GM21786 (cell line): ENCODE measurements around the gene DSCAML1.

Experiments
- ATAC-seq: cut with Tn5 transposase; IDR thresholded peaks from one replicate; pipeline ENCODE4 v1.9.1; 2021; ENCODE audit not compliant: unreplicated experiment

Gene DSCAML1

DNA sequence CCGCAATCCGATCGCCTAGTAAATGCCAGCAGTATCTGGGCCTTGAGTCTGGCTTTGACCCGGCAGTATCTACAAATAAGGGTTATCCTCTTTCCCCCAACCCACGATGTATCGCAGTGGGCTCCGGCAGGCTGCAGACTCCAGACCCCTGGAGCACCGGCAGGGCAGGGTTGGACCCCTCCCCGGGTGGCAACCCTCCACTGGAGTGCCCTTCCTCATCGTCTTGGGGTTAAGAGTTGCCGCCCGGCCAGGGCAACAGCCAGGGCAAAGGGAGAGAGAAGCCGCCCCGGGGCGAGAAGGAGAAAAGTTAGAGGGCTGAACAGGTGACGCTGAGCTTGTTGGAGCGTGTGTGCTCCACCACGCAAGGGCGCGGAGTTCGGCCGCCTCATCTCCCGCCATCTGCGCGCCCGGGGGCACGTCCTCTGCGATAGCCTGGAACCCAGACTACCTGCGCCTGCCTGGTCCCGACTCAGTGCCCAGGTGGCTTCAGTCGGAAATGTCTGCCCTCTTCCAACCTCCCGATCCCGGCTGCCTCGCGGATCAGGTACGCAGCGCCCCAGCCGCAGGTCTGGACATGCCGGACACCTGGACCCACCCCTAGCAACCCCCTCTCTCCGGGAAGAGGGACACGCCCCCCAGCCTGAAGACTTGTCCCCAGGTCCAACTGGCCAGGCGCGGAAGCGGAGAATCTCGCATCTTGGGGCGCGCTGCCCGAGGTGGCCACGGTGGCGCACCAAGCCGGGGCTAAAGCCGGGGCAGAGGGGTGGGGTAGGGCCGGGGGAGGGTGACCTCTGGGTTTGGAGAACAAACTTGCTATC, 1.2 kb downstream of the DSCAML1 start:
- no peak for ATAC-seq

DNA sequence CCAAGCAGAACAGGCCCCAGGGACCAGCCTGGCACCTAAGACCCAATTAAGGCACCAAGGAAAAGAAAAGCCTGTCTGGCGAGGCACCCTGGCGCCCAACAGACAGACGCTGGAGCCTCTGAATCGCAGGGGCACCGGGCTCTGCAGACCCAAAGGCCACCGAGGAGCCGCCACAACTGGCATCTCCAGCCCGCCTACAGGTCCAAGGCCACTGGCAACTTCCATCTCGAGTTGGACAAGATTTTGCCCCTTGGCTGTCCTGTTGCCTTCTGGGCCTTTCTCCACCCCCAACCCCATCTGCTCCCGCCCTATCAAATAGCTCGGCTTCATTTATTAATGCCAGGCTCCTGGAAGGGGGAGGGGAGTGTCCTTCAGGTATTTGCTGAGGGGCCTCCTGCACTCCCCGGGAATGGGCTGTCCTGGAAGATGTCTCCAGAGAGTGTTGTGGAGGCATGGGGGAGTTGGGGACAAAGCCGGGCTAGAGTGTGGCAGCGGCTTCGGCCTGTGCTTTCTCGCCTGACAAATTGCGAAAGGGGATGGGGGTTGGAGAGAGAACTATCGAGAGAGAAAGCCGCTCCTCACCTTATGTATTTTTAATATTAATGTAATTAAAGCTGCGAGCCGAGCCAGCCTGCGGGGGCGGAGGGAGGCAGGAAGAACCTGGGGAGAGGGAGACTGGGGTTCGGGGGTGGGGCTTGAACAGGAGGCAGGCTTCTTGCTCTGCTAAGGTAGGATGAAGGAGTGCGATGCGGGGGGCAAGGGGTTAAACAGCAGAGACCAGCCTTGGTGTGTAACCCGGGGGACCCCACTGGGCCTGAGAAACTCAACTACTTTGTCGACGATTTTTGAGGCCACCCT, 2.0 kb downstream of the DSCAML1 start:
- no peak for ATAC-seq

DNA sequence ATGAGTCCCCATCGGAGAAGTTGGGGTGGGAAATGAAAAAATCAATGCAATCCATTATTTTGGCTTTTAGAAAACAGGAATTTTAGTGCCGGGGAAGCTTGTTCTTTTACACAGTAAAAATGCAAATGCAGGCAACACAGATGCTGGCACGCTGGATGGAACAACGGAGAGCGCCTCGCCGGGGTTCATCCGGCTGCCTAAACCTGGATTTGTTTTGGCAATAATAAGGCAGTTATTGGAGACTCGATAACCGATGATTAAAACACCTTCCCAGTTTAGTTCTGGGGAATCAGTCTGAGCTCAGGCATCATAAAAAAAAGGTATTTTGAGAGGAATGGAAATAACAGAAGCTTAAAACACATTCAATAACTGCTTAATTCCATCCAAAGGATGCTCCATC, 2.9 kb downstream of the DSCAML1 start:
- ATAC-seq = no peak

DNA sequence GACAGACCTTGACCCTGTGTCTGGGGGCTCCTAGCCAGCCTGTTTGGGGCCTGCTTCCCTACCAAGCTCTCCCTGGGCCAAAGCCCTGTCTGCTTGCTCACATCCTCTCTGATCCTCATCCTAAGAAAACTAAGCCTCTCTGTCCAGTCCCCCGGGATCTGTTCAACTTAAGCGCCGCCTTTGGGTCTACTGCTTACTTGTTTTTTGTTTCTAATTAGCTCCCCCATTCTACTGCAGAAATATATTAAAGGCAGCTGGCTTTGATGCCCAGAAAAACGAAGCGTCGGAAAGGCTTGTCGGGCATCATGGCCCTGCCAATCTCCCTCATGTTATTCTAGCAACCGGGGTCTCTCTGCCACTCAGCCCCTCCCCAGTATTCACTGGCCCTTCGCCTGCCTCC, 3.4 kb downstream of the DSCAML1 start:
- no peak for ATAC-seq

DNA sequence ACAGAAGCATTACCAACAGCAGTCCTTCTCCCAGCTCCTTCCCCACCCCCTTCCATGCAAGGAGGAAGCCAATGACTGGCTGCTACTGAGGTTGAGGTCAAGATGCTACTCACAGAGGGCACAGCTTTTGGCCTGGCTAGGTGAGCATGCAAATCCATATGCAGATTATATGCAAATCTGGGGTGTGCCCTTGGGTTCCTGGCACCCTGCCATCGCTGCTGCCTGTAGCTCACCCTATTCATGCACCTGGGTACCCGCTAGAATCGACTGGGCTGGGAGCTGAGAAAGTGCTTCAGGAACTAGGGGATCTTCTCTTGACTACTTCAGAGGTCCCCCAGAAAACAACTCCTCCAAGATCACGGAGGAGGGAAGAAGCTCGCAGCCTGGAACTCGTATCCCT, 4.0 kb downstream of the DSCAML1 start:
- ATAC-seq = no peak

DNA sequence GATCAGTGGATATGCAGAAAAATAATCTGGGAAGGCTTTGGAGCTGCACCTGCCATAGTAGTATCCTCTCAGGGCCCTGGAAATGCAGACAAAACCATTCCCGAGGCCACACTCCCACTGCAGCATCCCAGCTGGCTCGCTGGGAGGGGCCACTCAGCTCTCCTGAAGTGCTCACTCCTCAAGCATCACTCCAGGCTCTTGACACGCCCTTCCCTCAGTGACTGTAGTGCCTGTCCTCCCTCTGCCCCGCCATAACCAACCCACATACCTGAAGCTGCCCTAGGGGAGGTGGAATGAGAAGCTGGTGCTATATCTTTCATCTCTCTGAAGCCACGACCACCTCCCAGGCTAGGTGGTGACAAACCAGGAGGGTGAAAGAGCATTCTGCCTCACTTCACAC, 4.8 kb downstream of the DSCAML1 start:
- no peak for ATAC-seq

DNA sequence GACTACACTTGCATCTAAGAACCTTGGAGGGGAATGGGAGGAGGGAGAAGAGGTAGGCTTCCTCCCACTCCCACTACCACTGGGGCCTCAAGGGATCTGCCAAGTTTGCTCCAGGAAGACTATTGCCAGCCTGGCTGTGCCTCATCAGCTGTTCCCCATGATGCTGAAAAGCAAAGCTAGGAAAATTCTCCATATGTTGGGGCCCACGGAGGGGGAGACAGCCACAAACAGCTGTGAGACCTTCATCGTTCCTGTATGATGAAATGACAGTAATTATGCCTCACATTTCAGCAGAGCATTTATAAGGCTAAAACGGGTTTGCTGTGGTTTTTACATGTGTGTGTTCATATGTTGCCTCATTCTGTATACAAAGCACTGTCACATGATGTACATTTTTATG, 6.7 kb downstream of the DSCAML1 start:
- ATAC-seq = no peak

DNA sequence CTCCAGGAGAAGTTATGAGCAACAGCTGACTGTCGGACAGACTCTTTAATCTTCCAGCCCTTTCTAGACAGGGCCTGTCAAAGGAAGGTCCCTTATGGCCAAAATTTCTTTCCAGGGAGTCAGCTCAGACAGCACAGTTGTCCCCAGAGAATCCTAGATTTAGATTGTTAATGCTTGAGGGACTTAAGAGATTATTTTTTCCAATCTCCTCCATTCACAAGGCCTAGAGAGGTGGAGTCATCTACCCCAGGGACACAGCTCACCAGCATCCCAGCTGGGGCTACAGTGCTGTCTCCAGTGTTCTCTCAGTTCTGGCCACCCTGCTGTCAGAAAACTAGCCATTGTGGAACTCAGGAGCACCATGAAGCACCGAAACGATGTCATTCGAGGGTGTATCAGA, 7.8 kb downstream of the DSCAML1 start:
- ATAC-seq = no peak

DNA sequence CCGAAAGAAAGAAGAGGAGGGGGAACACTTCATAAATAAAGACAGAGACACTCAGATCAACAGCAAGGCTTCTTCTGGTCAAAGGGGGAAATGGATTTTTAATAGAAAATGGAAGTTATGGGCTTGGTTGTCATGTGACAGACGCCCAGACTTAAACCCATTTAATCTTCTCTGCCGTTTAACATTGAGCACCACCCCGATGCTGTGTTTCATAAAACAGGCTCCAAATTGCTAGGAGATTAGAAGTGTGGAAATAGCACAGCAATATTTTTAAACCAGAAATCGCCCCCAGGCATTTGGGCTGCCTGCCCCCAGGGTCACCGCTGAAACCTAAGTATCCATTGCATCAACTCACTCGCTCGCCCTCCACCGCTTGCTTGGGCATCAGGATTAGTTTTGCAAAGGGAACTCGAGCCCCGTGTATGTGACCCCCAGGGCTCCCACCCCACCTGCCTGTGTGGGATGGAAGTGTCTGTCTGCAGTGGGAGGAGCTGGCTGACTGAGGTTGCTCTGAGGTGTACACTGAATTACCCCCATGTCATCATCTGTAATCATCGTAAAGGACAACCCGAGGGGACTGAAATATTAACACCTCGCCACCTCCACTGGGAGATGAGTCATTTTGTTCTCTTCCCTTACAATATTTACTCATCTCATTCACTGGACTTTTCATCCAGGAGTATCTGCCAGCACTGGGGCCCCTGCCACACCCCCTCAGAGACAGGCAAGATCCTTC, 10.7 kb downstream of the DSCAML1 start:
- no peak for ATAC-seq

DNA sequence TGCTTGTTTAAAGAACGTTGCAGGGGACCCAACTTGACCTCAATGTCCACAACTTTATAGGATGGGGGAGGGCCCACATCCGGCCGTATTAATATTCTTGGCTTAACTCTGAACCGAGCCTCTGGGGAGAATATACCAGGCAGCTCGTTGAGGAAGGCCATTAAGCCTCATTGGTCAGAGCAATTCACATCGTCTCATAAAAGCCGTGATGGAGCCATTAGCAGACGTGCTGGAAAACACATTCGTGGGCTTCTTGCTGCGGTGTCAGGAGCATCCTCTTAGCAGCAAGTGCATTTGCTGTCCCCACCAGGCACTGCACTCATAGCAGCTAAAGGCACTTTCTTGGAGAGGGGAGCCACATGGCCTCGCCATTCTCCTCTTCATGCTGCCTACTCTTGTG, 14.9 kb downstream of the DSCAML1 start:
- no peak for ATAC-seq

DNA sequence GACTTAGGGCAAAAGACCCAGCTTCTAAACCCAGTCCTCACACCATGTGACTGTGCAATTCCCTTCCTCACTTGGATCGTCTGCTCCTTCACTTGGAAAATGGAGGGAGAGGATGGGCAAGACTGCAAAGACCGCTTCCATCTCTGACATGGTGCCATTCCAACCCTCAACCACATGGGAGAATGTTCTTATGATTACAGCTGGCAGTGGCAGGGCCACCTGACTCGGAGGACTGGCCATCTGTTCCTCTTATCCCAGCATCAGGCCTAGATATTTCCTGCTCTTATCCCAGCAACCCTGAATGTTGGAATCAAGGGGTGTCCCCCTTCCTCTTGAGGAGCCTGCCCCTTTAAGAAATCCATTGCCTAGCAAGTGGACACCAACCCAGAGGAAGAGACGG, 15.4 kb downstream of the DSCAML1 start:
- ATAC-seq = no peak

DNA sequence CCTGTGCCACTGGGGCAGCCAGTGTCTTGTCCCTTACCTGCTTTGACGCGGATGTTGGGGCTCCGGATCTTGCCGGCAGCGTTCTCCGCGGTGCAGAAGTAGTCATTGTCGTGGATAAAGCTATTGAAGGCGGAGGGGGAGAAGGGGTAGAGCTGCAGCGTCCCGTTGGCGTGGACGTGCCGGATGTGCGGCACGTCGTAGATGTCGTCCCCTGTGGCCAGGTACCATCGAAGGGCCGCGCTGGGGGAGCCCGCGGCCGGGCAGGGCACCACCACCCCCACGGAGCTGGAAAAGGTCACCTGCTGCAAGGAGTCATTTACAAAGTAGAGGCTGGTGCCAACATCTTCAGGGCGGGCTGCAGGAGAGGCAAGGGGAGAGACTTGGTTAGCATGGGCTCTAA, 16.6 kb downstream of the DSCAML1 start:
- no peak for ATAC-seq

DNA sequence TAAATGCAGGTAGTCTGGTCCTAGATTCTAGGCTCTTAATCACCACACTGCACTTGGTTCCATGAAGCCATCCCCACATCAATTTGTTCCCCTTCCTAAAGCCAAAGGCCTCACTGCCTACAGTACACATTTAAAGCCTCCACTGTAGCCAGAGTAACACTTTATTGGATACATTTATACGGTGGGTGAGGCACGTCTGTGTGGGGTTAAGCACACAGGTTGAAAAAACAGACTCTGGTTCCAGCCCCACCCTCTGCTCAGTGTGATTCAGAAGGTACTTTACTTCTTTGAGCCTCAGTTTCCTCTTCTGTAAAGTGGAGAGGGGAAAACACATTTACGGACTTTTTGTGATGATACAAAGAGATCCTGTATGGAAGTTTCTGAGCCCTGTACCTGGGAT, 22.5 kb downstream of the DSCAML1 start:
- no peak for ATAC-seq

DNA sequence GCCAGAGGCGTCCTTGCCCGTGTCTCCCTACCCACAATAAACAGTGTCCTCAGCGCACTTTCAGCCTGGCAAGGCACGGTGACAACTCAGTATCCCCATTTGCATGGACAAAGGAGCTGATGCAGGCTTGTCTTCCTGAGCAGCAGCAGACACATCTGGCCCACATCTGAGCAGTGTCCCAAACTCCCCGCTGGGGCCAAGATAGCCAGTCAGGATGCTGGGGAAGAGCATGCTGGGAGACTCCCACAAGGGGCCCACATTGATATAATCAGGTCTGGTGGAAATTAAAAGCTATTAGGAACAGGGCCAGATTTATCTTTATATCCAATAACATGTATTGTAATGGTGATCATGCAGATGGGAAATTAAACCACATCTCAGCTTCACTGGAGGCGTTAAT, 24.7 kb downstream of the DSCAML1 start:
- ATAC-seq = no peak

DNA sequence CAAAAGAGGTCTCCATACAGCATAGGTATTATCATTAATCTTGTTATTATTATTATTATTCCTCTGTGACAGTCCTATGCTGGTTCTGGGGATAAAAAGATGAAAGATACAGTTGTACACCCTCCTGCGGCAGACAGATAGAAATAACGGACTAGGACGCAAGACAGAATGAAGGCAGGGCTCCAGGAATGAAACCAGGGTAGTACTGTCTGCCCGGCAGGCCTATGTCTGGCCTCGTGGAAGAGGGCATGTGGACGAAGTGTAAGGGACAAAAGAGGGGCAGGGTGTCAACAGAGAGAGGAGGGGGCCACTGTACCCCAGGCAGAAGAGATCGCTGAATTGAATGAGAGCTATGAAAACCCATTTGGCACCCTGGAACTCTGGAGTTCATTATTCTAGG, 25.2 kb downstream of the DSCAML1 start:
- ATAC-seq = no peak

DNA sequence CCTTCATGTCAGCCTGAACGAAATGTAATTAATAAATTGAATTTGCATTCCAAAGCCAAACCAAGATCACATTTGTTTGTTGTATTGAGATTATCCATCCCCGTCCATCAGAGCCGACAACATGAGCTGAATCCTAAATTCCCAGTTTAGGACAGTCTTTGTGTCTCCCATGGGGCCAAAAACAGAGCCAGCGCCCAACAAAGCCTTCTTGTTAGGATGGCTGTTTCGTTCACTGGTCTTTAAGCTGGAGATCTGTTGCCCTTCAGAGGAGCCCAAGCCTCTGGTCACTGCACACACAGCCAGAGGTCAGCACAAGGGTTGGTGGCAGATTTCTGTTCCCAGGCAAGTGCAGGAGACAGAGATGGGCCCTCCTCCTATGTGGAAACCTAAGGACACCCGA, 25.8 kb downstream of the DSCAML1 start:
- ATAC-seq = no peak

DNA sequence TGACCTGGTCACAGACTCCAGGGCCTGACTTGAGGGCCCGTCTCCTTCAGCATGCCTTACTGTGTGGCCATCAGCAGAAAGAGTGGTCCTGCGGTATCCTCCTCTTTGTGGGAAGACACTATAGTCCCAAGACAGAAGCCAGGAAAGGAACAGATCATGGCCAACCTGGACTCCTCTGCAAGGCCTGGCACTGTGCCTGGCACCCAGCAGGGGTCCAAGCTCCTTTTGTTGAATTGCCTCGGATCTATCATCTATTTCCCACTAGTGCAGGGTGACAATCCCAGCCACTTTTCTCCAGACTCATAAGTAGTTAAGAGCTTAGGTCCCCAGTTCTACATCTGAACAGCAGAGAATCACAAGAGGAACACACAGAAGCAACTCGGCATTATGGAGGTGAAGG, 27.0 kb downstream of the DSCAML1 start:
- ATAC-seq = no peak

DNA sequence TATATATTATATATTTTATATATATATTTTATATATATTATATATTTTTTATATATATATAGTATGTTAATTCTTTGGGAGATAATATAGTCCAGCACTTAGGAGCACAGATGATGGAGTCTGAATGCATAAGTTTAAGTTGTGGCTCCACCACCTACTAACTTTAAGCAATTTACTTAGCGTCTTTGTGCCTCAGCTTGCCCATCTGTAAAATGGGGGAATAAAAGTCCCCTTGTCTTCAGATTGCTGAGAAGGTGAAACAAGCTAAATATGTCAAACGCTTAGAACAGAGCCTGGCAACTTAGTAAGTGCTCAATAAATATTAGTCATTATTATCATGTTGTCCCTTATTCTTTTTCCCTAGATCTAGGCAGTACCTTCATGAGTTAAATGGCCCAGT, 27.5 kb downstream of the DSCAML1 start:
- no peak for ATAC-seq

DNA sequence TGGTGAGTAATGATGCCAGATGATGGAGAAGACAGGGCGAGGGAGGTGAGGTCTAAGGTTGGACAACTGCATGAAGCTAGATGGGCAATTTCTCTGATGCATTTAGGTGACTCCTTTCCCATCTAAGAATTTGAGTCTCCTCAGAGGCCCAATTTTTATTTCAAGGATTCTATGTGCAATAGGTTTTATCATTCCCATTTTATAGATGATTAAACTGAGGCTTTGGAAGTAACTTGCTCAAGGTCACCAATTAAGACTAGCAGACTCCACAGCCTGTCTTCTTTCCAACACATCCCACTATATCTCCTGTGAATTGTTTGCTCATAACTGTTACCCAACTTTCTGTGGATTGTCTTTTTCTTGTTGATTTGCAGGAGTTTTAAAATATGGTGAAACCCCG, 28.5 kb downstream of the DSCAML1 start:
- ATAC-seq = no peak

DNA sequence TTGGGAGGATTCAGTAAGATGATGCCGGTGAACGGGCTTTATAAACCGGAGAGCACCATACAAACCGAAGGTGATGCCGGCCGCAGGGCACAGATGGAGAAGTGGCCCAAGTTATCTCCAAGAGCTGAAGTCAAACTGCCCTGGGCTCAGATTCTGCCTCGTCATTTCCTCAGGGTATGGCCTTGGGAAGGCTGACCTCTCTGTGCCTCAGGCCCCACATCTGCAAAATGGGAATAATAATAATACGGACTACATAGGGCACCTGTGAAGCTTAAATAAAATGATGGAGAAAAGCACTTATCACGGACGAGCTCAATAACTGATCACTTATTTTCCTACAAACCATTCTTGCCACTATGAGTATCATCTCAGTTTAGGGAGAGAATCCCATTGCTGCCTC, 29.9 kb downstream of the DSCAML1 start:
- ATAC-seq = no peak

DNA sequence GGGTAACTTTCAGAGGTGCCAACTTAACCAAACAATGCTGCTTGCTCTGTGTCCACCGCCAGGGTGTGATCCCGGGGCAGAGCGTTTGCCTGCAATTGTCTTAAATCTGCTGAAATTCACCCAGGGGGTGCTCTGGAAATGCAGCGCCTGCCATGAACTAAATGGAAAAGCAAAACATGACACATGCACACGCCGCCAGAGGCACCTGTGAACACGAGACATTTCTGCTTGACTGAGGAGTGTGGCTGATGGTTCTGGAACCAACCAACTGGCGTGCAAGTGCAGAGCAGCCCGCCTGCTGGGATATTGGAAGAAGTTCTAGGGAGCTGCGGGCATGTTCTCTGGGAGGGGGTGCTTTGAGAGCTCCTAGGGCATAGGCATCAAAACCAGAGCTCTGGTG, 30.4 kb downstream of the DSCAML1 start:
- ATAC-seq = no peak

DNA sequence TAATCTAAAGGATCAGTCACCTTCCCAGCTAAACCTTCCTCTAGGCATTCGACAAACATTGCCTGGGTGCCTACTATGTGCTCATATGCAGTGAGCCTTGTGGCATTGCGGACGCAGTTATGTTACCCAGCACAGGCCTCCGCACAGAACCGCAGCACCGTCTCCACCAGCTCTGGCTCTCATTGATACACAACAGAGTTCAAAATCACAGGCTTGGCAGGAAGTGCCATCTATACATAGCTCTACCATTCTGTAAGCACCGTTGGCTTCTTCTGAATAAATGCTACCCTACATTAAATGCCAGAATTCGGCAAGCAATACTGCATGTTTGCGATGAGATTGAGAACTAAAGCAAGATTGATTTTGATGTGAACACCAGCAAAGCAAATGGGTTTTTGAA, 31.0 kb downstream of the DSCAML1 start:
- no peak for ATAC-seq
